Measurements from ENCODE around the gene BPIFA1.

Gene BPIFA1

DNA sequence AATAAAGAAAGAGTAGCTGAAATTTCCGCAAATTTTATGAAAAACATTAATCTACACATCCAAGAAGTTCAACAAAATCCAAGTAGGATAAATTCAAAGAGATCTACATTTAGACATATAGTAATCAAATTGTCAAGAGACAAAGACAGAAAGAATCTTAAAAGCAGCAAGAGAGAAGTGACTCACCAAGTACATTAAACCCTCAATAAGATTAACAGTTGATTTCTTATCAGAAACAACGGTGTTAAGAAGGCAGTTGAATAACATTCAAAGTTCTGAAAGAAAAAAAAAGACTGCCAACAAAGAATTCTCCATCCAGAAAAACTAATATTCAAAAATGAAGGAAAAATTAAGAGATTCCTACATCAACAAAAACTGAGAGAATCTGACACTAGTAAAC lies 19.2 kb downstream of the BPIFA1 start:
- ChIA-PET POLR2A (no interaction called here), CTCF (no interaction called here)
- DNase-seq (ENCODE audit: extremely low spot score): no peak
- TF ChIP-seq, protein P1, sequence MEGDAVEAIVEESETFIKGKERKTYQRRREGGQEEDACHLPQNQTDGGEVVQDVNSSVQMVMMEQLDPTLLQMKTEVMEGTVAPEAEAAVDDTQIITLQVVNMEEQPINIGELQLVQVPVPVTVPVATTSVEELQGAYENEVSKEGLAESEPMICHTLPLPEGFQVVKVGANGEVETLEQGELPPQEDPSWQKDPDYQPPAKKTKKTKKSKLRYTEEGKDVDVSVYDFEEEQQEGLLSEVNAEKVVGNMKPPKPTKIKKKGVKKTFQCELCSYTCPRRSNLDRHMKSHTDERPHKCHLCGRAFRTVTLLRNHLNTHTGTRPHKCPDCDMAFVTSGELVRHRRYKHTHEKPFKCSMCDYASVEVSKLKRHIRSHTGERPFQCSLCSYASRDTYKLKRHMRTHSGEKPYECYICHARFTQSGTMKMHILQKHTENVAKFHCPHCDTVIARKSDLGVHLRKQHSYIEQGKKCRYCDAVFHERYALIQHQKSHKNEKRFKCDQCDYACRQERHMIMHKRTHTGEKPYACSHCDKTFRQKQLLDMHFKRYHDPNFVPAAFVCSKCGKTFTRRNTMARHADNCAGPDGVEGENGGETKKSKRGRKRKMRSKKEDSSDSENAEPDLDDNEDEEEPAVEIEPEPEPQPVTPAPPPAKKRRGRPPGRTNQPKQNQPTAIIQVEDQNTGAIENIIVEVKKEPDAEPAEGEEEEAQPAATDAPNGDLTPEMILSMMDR (IDR thresholded peaks at IDR 0.05; ENCODE audit: control extremely low read depth, extremely low read depth, low read depth, missing control alignments): no peak

DNA sequence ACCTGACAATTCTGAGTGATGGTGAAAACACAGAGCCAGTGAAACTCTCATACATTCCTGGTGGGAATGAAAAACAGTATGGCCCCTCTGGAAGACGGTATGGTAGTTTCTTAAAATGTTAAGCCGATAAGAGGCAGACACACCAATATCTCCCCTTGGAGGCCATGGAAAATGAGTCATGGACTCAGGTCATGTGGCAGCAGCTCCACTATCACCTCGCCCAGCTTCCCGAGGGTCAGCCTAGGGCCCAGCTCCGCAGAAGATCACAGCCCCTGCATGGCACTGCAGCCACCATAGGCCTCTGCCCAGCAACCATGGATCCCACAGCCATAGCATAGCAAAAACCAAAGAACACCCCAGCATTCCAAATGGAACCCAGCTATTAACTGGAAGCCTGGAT lies 21.4 kb downstream of the BPIFA1 start:
- POLR2A ChIA-PET: no interaction called here
- TF ChIP-seq, protein P1 (IDR thresholded peaks at IDR 0.05; ENCODE audit: control extremely low read depth, extremely low read depth, low read depth, missing control alignments): no peak
- DNase-seq (ENCODE audit: extremely low spot score): no peak
- CTCF ChIA-PET: interaction anchor here (0.8 to 1.5 kb wide), 2 partner anchors 10 to 12 kb away, joined by 4 read pairs; no protein-coding TSS in a partner anchor

GRCh38 chr20:33259371-33259770 lies 23.6 kb downstream of the BPIFA1 start:
- TF ChIP-seq, protein P1 (IDR thresholded peaks at IDR 0.05; ENCODE audit: control extremely low read depth, extremely low read depth, low read depth, missing control alignments): no peak
- POLR2A ChIA-PET: no interaction called here
- CTCF ChIA-PET: interaction anchor here (1.1 kb wide), 2 partner anchors 15 to 23 kb away, joined by 3 read pairs; no protein-coding TSS in a partner anchor
- DNase-seq (ENCODE audit: extremely low spot score): no peak

- no peak for DNase-seq (ENCODE audit: extremely low spot score)
- ChIA-PET POLR2A (no interaction called here), CTCF (no interaction called here)
These were observed 25.7 kb downstream of the BPIFA1 start for GRCh38 chr20:33261465-33261864.

GRCh38 chr20:33262658-33263065 lies 26.9 kb downstream of the BPIFA1 start:
- TF ChIP-seq, protein P1 (IDR thresholded peaks at IDR 0.05; ENCODE audit: control extremely low read depth, extremely low read depth, low read depth, missing control alignments): peak; percentile 6
- no peak for DNase-seq (ENCODE audit: extremely low spot score)
- ChIA-PET POLR2A (interaction anchor here (0.6 kb wide), 1 partner anchor 874 kb away, joined by 5 read pairs; no protein-coding TSS in a partner anchor), CTCF (interaction anchor here (0.8 to 1.2 kb wide), 4 partner anchors 12 to 167 kb away, joined by 3 read pairs; no protein-coding TSS in a partner anchor)

More at GRCh38 chr20:33261465-33261864, 25.7 kb downstream of the BPIFA1 start:
- TF ChIP-seq, protein P1 (IDR thresholded peaks at IDR 0.05; ENCODE audit: control extremely low read depth, extremely low read depth, low read depth, missing control alignments): no peak

GRCh38 chr20:33263784-33264183 lies 28.0 kb downstream of the BPIFA1 start:
- no peak for DNase-seq (ENCODE audit: extremely low spot score)
- CTCF ChIA-PET: interaction anchor here (1.4 kb wide), 1 partner anchor 12 kb away, joined by 4 read pairs; no protein-coding TSS in a partner anchor
- POLR2A ChIA-PET: no interaction called here
- TF ChIP-seq, protein P1 (IDR thresholded peaks at IDR 0.05; ENCODE audit: control extremely low read depth, extremely low read depth, low read depth, missing control alignments): no peak
